ENCODE measurements around the gene ZRANB1.

Gene ZRANB1

DNA sequence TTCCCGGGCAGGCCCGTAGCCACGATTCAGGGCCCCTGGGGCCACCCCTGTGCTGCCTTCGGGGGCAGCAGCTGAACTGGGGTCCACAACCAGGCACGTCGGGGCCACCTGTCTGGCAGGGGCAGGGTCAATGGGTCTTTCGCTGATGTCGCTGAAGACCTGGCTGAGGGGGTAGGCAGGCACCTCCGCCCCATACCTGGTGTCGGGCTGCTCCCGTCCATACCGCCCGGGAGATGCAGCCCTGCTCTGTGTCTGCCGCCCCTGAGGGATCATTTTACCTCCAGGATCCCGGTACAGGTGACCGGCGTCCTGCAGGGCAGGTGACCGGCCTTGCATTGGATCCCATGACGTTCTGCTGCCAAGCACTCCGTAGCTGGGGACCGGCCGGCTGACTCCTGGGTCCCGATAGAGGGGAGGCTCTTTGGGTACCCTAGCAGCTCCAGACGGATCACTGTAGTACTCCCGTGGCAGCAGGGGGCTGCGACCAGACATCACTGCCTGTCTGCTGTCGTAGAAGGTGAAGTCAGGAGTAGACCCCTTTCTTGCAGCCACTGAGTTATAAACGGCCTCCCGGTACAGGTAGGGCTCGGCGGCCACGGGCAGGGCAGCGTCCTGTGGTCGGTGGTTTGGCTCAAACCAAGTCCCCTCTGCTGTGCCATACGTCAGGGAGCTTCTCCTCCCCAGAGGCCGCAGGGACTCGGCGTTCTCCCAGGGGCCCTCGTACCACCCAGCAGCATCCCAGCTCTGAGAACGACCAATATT lies 85.2 kb downstream of the ZRANB1 start:
- H3K27ac ChIP-seq = no peak overlapping the region
- TF ChIP-seq, protein P1, sequence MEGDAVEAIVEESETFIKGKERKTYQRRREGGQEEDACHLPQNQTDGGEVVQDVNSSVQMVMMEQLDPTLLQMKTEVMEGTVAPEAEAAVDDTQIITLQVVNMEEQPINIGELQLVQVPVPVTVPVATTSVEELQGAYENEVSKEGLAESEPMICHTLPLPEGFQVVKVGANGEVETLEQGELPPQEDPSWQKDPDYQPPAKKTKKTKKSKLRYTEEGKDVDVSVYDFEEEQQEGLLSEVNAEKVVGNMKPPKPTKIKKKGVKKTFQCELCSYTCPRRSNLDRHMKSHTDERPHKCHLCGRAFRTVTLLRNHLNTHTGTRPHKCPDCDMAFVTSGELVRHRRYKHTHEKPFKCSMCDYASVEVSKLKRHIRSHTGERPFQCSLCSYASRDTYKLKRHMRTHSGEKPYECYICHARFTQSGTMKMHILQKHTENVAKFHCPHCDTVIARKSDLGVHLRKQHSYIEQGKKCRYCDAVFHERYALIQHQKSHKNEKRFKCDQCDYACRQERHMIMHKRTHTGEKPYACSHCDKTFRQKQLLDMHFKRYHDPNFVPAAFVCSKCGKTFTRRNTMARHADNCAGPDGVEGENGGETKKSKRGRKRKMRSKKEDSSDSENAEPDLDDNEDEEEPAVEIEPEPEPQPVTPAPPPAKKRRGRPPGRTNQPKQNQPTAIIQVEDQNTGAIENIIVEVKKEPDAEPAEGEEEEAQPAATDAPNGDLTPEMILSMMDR (IDR thresholded peaks at IDR 0.05) = no peak
- no peak for TF ChIP-seq ZFX (IDR thresholded peaks at IDR 0.05; ENCODE audit: borderline replicate concordance)

GRCh38 chr10:125027871-125028869 lies 86.2 kb downstream of the ZRANB1 start:
- no peak overlapping the region for H3K27ac ChIP-seq
- TF ChIP-seq, protein P1 (IDR thresholded peaks at IDR 0.05) = no peak
- no peak for TF ChIP-seq ZFX (IDR thresholded peaks at IDR 0.05; ENCODE audit: borderline replicate concordance)

GRCh38 chr10:125029584-125030242 lies 87.8 kb downstream of the ZRANB1 start:
- peak overlapping the region; percentile 29; the same call in 1 of the 2 replicates for H3K27ac ChIP-seq
- TF ChIP-seq, protein P1 (IDR thresholded peaks at IDR 0.05) = no peak
- no peak for TF ChIP-seq ZFX (IDR thresholded peaks at IDR 0.05; ENCODE audit: borderline replicate concordance)

GRCh38 chr10:125030567-125031197 lies 88.8 kb downstream of the ZRANB1 start:
- H3K27ac ChIP-seq = no peak overlapping the region

DNA sequence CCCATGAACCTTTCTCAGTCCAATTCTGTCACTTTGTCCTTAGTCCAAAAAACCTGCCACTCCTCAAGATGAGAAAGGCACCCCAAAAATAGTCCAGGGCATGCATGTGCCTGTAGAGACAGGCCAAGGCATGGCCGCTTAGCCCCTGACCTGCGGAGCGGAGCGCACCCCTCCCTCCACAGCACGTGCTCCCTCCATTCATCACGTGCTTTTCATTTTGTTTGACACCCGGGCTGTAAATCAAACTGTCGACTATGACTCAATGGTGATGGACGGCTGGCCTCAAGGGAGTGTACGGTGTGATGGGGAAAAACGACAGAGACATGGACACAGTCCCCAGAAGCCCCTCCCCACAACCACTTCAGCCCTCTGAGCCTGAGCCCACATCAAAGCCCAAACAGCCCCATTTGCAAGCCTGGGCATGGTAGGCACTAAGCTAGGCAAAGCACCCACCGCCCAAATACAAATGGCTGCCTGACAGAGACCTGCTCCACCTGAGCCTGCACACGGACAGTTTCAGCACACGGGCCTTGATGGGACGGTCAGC lies 90.6 kb downstream of the ZRANB1 start:
- no peak for TF ChIP-seq ZFX (IDR thresholded peaks at IDR 0.05; ENCODE audit: borderline replicate concordance)
- TF ChIP-seq, protein P1 (IDR thresholded peaks at IDR 0.05) = no peak

More at GRCh38 chr10:125030567-125031197, 88.8 kb downstream of the ZRANB1 start:
- TF ChIP-seq ZFX (IDR thresholded peaks at IDR 0.05; ENCODE audit: borderline replicate concordance) = no peak
- TF ChIP-seq, protein P1 (IDR thresholded peaks at IDR 0.05) = no peak

GRCh38 chr10:125033146-125033924 lies 91.4 kb downstream of the ZRANB1 start:
- H3K27ac ChIP-seq = no peak overlapping the region
- no peak for TF ChIP-seq ZFX (IDR thresholded peaks at IDR 0.05; ENCODE audit: borderline replicate concordance)
- TF ChIP-seq, protein P1 (IDR thresholded peaks at IDR 0.05) = no peak

More for the DNA sequence above, 90.6 kb downstream of the ZRANB1 start:
- no peak overlapping the region for H3K27ac ChIP-seq

Data from 22Rv1 (cell line).